Measurements from ENCODE around the gene AMPD3.

DNA sequence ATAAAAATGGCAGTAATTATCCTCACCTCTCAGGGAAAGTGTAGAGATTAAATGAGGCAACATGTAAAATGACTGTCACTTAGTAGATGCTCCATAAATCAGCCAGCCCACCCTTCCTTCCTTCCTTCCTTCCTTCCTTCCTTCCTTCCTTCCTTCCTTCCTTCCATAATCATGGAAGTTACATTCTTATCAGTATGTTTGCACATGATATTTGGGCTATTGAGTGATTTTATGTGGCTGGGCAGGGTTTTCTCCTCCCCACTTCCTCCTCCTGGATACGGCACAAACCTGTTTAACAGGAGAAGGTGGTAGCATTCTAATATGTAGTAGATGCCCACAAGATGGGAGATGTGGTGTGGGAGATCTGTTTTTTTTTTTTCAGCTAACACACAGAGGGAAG, 101.5 kb downstream of the AMPD3 start:
- no peak for TF ChIP-seq CTCF (conservative IDR thresholded peaks at IDR 0.05; ENCODE audit: low read depth, low read length)
- no peak for TF ChIP-seq EZH2 (IDR thresholded peaks at IDR 0.05; ENCODE audit: borderline replicate concordance, low read depth, low read length, poor library complexity, severe bottlenecking)
